T-cell (primary cell): ENCODE data around the gene SNAI3. TPM values are rescaled to one million over a fixed set of nuclear protein-coding genes. Genes with fewer than 3 reads are reported as not detected.

Experiments
- ATAC-seq, 4 experiments: fragments of 200-7000 bp in 3 of 4; fragments of 150-1000 bp in 1 of 4; cut with Tn5 transposase; replicated peaks in 1 of 4; 1 replicate in 3 of 4; 2 replicates in 1 of 4; pipeline ENCODE4 v1.10.0; 2021; ENCODE audit warnings: moderate library complexity in 3 of 4, mild to moderate bottlenecking in 2 of 4, moderate number of reproducible peaks in 1 of 4
- CTCF ChIA-PET, 2 donors: fragments of 300-600 bp; sonication (Branson Sonifier 250); formaldehyde crosslinking; loops; one replicate each; lab custom pipeline; 2022; ENCODE audit warnings: antibody characterized with exemption in 2 of 2; lab: Charles Lee
- POLR2A ChIA-PET, 2 donors: fragments of 300-600 bp; sonication (Branson Sonifier 250); formaldehyde crosslinking; loops; one replicate each; lab custom pipeline; 2022; ENCODE audit warnings: antibody characterized with exemption in 2 of 2; lab: Charles Lee
- DNase-seq, 35 experiments: peaks; one replicate each; pipeline versions ENCODE4 v3.0.0 to v3.0.0-alpha.2; 2013 to 2023
- H3K27ac ChIP-seq: one replicate; pipeline ENCODE4 v1.5.1; 2013; ENCODE audit warnings: low read length
- H3K27me3 ChIP-seq, 2 experiments: replicated peaks in 1 of 2; 1 replicate in 1 of 2; 2 replicates in 1 of 2; pipeline versions ENCODE4 v1.6.1 to v1.7.0; 2013; ENCODE audit warnings: low read length in 1 of 2, mixed read lengths in 1 of 2; ENCODE audit not compliant: control insufficient read depth in 2 of 2, insufficient read depth in 2 of 2; ENCODE audit errors: extremely low read depth in 1 of 2
- H3K36me3 ChIP-seq, 2 donors: 1 replicate in 1 of 2; 2 replicates in 1 of 2; pipeline versions ENCODE4 v1.6.1 to v1.7.0; 2013; ENCODE audit warnings: low read length in 1 of 2; ENCODE audit not compliant: control insufficient read depth in 2 of 2, insufficient read depth in 1 of 2; ENCODE audit errors: extremely low read depth in 1 of 2
- H3K4me1 ChIP-seq, 2 experiments: 1 replicate in 1 of 2; 2 replicates in 1 of 2; pipeline versions ENCODE4 v1.6.1 to v1.7.0; 2013; ENCODE audit warnings: low read length in 2 of 2, mixed read lengths in 1 of 2; ENCODE audit not compliant: insufficient read depth in 2 of 2, control insufficient read depth in 1 of 2; ENCODE audit errors: extremely low read depth in 1 of 2
- H3K4me3 ChIP-seq, 2 donors: 1 replicate in 1 of 2; 2 replicates in 1 of 2; pipeline versions ENCODE4 v1.5.1 to v1.7.0; 2013; ENCODE audit warnings: mild to moderate bottlenecking in 2 of 2, low read length in 1 of 2, moderate library complexity in 1 of 2; ENCODE audit not compliant: control insufficient read depth in 1 of 2; ENCODE audit errors: extremely low read depth in 1 of 2
- H3K9me3 ChIP-seq: 2 replicates; pipeline ENCODE4 v1.7.0; 2013
- H3K27ac Mint-ChIP-seq, 2 donors: one replicate each; pipeline ENCODE4 v1.8.0; 2020 to 2021; ENCODE audit warnings: mild to moderate bottlenecking in 2 of 2, mixed read lengths in 2 of 2
- H3K27me3 Mint-ChIP-seq, 2 donors: one replicate each; pipeline ENCODE4 v1.8.0; 2021 to 2022; ENCODE audit warnings: mixed read lengths in 2 of 2
- H3K36me3 Mint-ChIP-seq: one replicate; pipeline ENCODE4 v1.8.0; 2021; ENCODE audit warnings: mixed read lengths
- H3K4me1 Mint-ChIP-seq, 3 donors: one replicate each; pipeline ENCODE4 v1.8.0; 2020 to 2022; ENCODE audit warnings: mixed read lengths in 3 of 3, mild to moderate bottlenecking in 1 of 3
- H3K4me3 Mint-ChIP-seq, 3 donors: one replicate each; pipeline ENCODE4 v1.8.0; 2020 to 2022; ENCODE audit warnings: mild to moderate bottlenecking in 3 of 3, mixed read lengths in 3 of 3, moderate library complexity in 3 of 3
- H3K9me3 Mint-ChIP-seq, 3 donors: one replicate each; pipeline ENCODE4 v1.8.0; 2020 to 2022; ENCODE audit warnings: mixed read lengths in 3 of 3
- WGBS: methylation state at CpG from one replicate; pipeline ENCODE4 v1.1.5; 2013; ENCODE audit warnings: missing lambda C conversion rate; ENCODE audit not compliant: insufficient coverage; 5-methylcytosine and 5-hydroxymethylcytosine counted together
- total RNA-seq, 35 experiments: library from RNA in 6 of 35; stranded (reverse) in 6 of 35; fragments of 120-200 nt in 1 of 35; gene quantifications; one replicate each; pipeline versions ENCODE4 v1.2.1 to v1.2.4 and lab custom pipeline; 2013 to 2026

The SNAI3 gene
- total RNA-seq, 5 donors from 2014 or later (not counting 1 experiment from before 2014, with no cell fraction given): 5.2 to 20.4 (median 17.2) TPM

GRCh38 chr16:88655733-88656281, 30.5 kb downstream of the SNAI3 start:
- POLR2A ChIA-PET: no interaction called here

DNA sequence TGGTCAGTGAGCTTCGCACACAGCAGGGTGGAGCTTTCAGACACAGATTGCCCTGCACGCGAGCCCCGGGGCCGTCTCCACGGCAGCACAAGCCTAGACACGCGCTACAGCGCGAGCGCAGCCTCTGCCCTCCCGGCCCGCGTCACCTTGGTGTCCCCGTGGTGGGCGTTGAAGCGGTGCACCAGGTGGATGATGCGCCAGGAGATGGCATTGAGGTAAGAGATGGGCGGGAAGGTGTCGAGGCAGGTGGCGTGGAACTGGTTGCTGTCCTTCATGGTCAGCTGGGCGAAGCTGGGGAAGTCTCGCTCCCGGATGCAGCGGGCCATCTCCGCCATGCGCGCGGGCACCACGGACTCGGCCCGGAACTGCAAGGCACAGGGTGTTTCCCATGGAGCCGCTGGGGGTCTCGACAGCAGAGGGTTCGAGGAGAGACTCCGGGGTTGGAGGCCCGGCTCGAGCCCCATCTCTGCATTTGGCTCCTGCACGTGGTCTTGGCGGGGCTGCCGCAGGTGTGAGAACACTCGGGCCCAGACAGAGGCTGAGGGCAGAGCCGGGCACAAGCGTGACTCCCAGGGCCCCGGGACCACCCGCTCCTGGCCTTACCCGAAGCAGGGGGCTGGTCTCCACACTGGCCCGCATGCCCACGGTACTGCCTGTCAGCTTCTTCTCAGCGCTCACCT, 31.1 kb downstream of the SNAI3 start:
- 96% methylated on average over 50 of the region's 50 CpGs for WGBS
- Histone ChIP-seq H3K4me3 (no peak overlapping the region), H3K27me3 (no peaks in the 10 kb centered on the region), H3K27ac (no peak overlapping the region), H3K36me3 (peaks cover 0 to 19% of the 10 kb centered on the region in 2 donors), H3K4me1 (peaks cover 2 to 39% of the 10 kb centered on the region in 2 experiments), H3K9me3 (no peaks in the 10 kb centered on the region)
- ChIA-PET POLR2A (no interaction called here), CTCF (no interaction called here)
- peaks cover 5 to 11% (median 8%) of the 10 kb centered on the region in 3 donors for H3K4me1 Mint-ChIP-seq
- ATAC-seq (no peak), DNase-seq (no peak)
- peaks cover 6% of the 10 kb centered on the region for H3K36me3 Mint-ChIP-seq
- H3K27me3 Mint-ChIP-seq: no peaks in the 10 kb centered on the region
- no peak overlapping the region for H3K4me3 Mint-ChIP-seq
- no peak overlapping the region for H3K27ac Mint-ChIP-seq
- no peaks in the 10 kb centered on the region for H3K9me3 Mint-ChIP-seq

More at GRCh38 chr16:88655733-88656281, 30.5 kb downstream of the SNAI3 start:
- DNase-seq (no peak), ATAC-seq (no peak)
- no peaks in the 10 kb centered on the region for H3K9me3 ChIP-seq
- H3K9me3 Mint-ChIP-seq: no peaks in the 10 kb centered on the region
- peaks cover 2 to 36% of the 10 kb centered on the region in 2 experiments for H3K4me1 ChIP-seq
- no peak overlapping the region for H3K27ac Mint-ChIP-seq
- peaks cover 5 to 10% (median 8%) of the 10 kb centered on the region in 3 donors for H3K4me1 Mint-ChIP-seq
- no peak overlapping the region for H3K27ac ChIP-seq
- CTCF ChIA-PET: no interaction called here
- H3K27me3 Mint-ChIP-seq: no peaks in the 10 kb centered on the region
- H3K36me3 Mint-ChIP-seq: peaks cover 6% of the 10 kb centered on the region
- no peak overlapping the region for H3K4me3 ChIP-seq
- no peaks in the 10 kb centered on the region for H3K27me3 ChIP-seq
- H3K4me3 Mint-ChIP-seq: no peak overlapping the region
- H3K36me3 ChIP-seq: peaks cover 0 to 19% of the 10 kb centered on the region in 2 donors
- 93% methylated on average over 16 of the region's 29 CpGs for WGBS

GRCh38 chr16:88654363-88655052, 31.8 kb downstream of the SNAI3 start:
- Histone ChIP-seq H3K9me3 (no peaks in the 10 kb centered on the region), H3K27ac (peak overlapping the region; percentile 38), H3K36me3 (peaks cover 0 to 21% of the 10 kb centered on the region in 2 donors), H3K27me3 (no peaks in the 10 kb centered on the region), H3K4me3 (no peak overlapping the region), H3K4me1 (peaks cover 5 to 45% of the 10 kb centered on the region in 2 experiments)
- H3K4me1 Mint-ChIP-seq: peaks cover 7 to 14% (median 8%) of the 10 kb centered on the region in 3 donors
- POLR2A ChIA-PET: no interaction called here
- no peaks in the 10 kb centered on the region for H3K27me3 Mint-ChIP-seq
- CTCF ChIA-PET: no interaction called here
- WGBS: 92% methylated on average over 23 of the region's 28 CpGs
- DNase-seq: no peak
- H3K4me3 Mint-ChIP-seq: no peak overlapping the region
- H3K9me3 Mint-ChIP-seq: no peaks in the 10 kb centered on the region
- H3K27ac Mint-ChIP-seq: no peak overlapping the region
- no peak for ATAC-seq
- peaks cover 6% of the 10 kb centered on the region for H3K36me3 Mint-ChIP-seq

- ATAC-seq (no peak), DNase-seq (no peak)
- Histone ChIP-seq H3K27ac (peak overlapping the region; percentile 38), H3K27me3 (no peaks in the 10 kb centered on the region), H3K4me3 (no peak overlapping the region), H3K4me1 (peaks cover 5 to 53% of the 10 kb centered on the region in 2 experiments), H3K9me3 (no peaks in the 10 kb centered on the region), H3K36me3 (peaks cover 0 to 24% of the 10 kb centered on the region in 2 donors)
- 78% methylated on average over 30 of the region's 32 CpGs for WGBS
- Mint-ChIP-seq H3K36me3 (peaks cover 11% of the 10 kb centered on the region), H3K4me1 (peaks cover 13 to 20% (median 14%) of the 10 kb centered on the region in 3 donors), H3K9me3 (no peaks in the 10 kb centered on the region), H3K4me3 (no peak overlapping the region), H3K27me3 (no peaks in the 10 kb centered on the region), H3K27ac (peak overlapping the region in 1 of 2 donors; percentile 36)
- POLR2A ChIA-PET: no interaction called here
- CTCF ChIA-PET: no interaction called here
Measured at GRCh38 chr16:88653596-88654362, 32.5 kb downstream of the SNAI3 start.

DNA sequence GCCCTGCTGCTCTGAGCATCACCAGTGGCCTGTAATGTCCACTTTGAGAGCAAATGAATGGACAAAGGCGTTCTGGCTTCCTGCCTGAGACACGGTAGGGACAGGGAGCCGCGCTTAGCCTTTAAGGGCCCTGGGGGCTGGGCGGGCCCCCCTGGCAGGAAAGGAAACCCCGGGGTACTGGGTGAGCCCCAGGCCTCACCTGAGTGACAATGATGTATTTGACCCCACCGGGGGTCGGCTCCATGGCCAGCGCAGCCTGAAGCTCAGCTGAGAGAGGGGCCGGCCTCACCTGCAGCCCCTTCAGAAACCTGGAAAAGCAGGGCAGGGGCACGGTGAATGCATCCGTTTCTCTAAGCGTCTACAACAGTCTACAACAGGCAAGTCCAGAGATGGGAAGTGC, 33.2 kb downstream of the SNAI3 start:
- DNase-seq (no peak), ATAC-seq (no peak)
- Histone ChIP-seq H3K36me3 (peaks cover 0 to 26% of the 10 kb centered on the region in 2 donors), H3K9me3 (no peaks in the 10 kb centered on the region), H3K27me3 (no peaks in the 10 kb centered on the region), H3K27ac (peak overlapping the region; percentile 91), H3K4me3 (no peak overlapping the region), H3K4me1 (peaks cover 6 to 59% of the 10 kb centered on the region in 2 experiments)
- H3K9me3 Mint-ChIP-seq: no peaks in the 10 kb centered on the region
- peaks cover 11% of the 10 kb centered on the region for H3K36me3 Mint-ChIP-seq
- peaks cover 13 to 22% (median 14%) of the 10 kb centered on the region in 3 donors for H3K4me1 Mint-ChIP-seq
- H3K27me3 Mint-ChIP-seq: no peaks in the 10 kb centered on the region
- CTCF ChIA-PET: no interaction called here
- H3K27ac Mint-ChIP-seq: peak overlapping the region in 1 of 2 donors; percentile 36
- POLR2A ChIA-PET: no interaction called here
- H3K4me3 Mint-ChIP-seq: no peak overlapping the region
- WGBS: 94% methylated on average over 13 of the region's 13 CpGs

DNA sequence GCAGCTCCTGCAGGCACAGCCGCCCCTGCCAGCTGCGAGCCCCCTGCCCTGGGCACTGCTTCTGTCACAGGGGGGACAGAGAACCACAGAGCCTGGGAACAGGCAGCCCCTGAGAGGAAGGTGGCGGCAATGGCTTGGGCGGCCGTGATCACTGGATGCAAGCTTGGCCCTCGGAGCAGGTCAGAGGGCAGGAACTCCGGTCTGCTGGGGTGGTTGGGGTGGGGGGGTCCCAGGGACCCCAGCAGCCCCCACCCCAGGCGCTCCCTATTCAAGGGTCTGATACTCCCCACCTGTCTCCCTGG, 33.6 kb downstream of the SNAI3 start:
- 55% methylated on average over 2 of the region's 8 CpGs for WGBS
- DNase-seq (no peak), ATAC-seq (no peak)
- Mint-ChIP-seq H3K27ac (no peak overlapping the region), H3K36me3 (peaks cover 11% of the 10 kb centered on the region), H3K9me3 (no peaks in the 10 kb centered on the region), H3K4me1 (peaks cover 13 to 22% (median 14%) of the 10 kb centered on the region in 3 donors), H3K4me3 (peak overlapping the region in 1 of 3 donors; percentile 87), H3K27me3 (no peaks in the 10 kb centered on the region)
- Histone ChIP-seq H3K27ac (peak overlapping the region; percentile 91), H3K4me3 (no peak overlapping the region), H3K4me1 (peaks cover 7 to 63% of the 10 kb centered on the region in 2 experiments), H3K9me3 (no peaks in the 10 kb centered on the region), H3K36me3 (peaks cover 0 to 27% of the 10 kb centered on the region in 2 donors), H3K27me3 (no peaks in the 10 kb centered on the region)
- ChIA-PET POLR2A (no interaction called here), CTCF (no interaction called here)
